ENCODE data around the gene SCARB1.

Gene SCARB1

GRCh38 chr12:124878795-124879516 is 15.3 kb upstream of the SCARB1 start:
- H3K4me3 ChIP-seq (ENCODE audit: control insufficient read depth, low read depth, low read length): no peak overlapping the region
- no peak for DNase-seq (ENCODE audit: low read depth)
- TF ChIP-seq CTCF (IDR thresholded peaks at IDR 0.05; ENCODE audit: control insufficient read depth, insufficient read depth, low read depth, low read length, missing control alignments): no peak

GRCh38 chr12:124877423-124877822 is 13.8 kb upstream of the SCARB1 start:
- no peak overlapping the region for H3K4me3 ChIP-seq (ENCODE audit: control insufficient read depth, low read depth, low read length)
- TF ChIP-seq CTCF (IDR thresholded peaks at IDR 0.05; ENCODE audit: control insufficient read depth, insufficient read depth, low read depth, low read length, missing control alignments): no peak
- no peak for DNase-seq (ENCODE audit: low read depth)

- H3K4me3 ChIP-seq (ENCODE audit: control insufficient read depth, low read depth, low read length): no peak overlapping the region
- TF ChIP-seq CTCF (IDR thresholded peaks at IDR 0.05; ENCODE audit: control insufficient read depth, insufficient read depth, low read depth, low read length, missing control alignments): no peak
- no peak for DNase-seq (ENCODE audit: low read depth)
Measured at GRCh38 chr12:124876171-124876570, 12.5 kb upstream of the SCARB1 start.

- H3K4me3 ChIP-seq (ENCODE audit: control insufficient read depth, low read depth, low read length): no peak overlapping the region
- no peak for TF ChIP-seq CTCF (IDR thresholded peaks at IDR 0.05; ENCODE audit: control insufficient read depth, insufficient read depth, low read depth, low read length, missing control alignments)
- no peak for DNase-seq (ENCODE audit: low read depth)
Measured at GRCh38 chr12:124875803-124876132, 12.1 kb upstream of the SCARB1 start.

GRCh38 chr12:124874988-124875802 is 11.5 kb upstream of the SCARB1 start:
- TF ChIP-seq CTCF (IDR thresholded peaks at IDR 0.05; ENCODE audit: control insufficient read depth, insufficient read depth, low read depth, low read length, missing control alignments): no peak
- H3K4me3 ChIP-seq (ENCODE audit: control insufficient read depth, low read depth, low read length): no peak overlapping the region
- DNase-seq (ENCODE audit: low read depth): no peak

- TF ChIP-seq CTCF (IDR thresholded peaks at IDR 0.05; ENCODE audit: control insufficient read depth, insufficient read depth, low read depth, low read length, missing control alignments): no peak
- no peak for DNase-seq (ENCODE audit: low read depth)
- no peak overlapping the region for H3K4me3 ChIP-seq (ENCODE audit: control insufficient read depth, low read depth, low read length)
Measured at GRCh38 chr12:124874188-124874587, 10.5 kb upstream of the SCARB1 start.
